HG02981 (cell line): Measurements from ENCODE around the gene PPP1R1B.
"Not testable (repeated sequence)": the region's sequence is repeated elsewhere in the genome, so short reads cannot be mapped to it uniquely, and the experiment has no call there.

Source experiments
- ATAC-seq: cut with Tn5 transposase; IDR thresholded peaks from one replicate; pipeline ENCODE4 v1.9.1; 2021; ENCODE audit warnings: mild to moderate bottlenecking, moderate library complexity; ENCODE audit not compliant: unreplicated experiment

PPP1R1B gene

GRCh38 chr17:39626171-39627046, at the start of gene PPP1R1B:
Gene PPP1R1B, plus strand, starts transcription at chr17:39626952. Its CDS starts 441 bp downstream, at chr17:39627393.
- ATAC-seq: no peak

GRCh38 chr17:39578272-39578671, 48.5 kb upstream of the PPP1R1B start:
- no peak for ATAC-seq

GRCh38 chr17:39579318-39580081, 47.3 kb upstream of the PPP1R1B start:
- no peak for ATAC-seq

GRCh38 chr17:39580082-39580468, 46.7 kb upstream of the PPP1R1B start:
- no peak for ATAC-seq

- no peak for ATAC-seq
These were observed 45.5 kb upstream of the PPP1R1B start for GRCh38 chr17:39581071-39581758.

GRCh38 chr17:39581759-39582085, 45.0 kb upstream of the PPP1R1B start:
- ATAC-seq: no peak

- ATAC-seq: no peak
These were observed 44.1 kb upstream of the PPP1R1B start for GRCh38 chr17:39582658-39583057.

- ATAC-seq: not testable (repeated sequence)
These were observed 36.6 kb upstream of the PPP1R1B start for GRCh38 chr17:39590180-39590579.

- no peak for ATAC-seq
These were observed 34.5 kb upstream of the PPP1R1B start for GRCh38 chr17:39591958-39592954.

GRCh38 chr17:39593371-39593770, 33.4 kb upstream of the PPP1R1B start:
- ATAC-seq: no peak

- ATAC-seq: no peak
These were observed 31.5 kb upstream of the PPP1R1B start for GRCh38 chr17:39595294-39595693.

- ATAC-seq: no peak
These were observed 30.7 kb upstream of the PPP1R1B start for GRCh38 chr17:39595928-39596510.

GRCh38 chr17:39596543-39597267, 30.0 kb upstream of the PPP1R1B start:
- ATAC-seq: no peak

GRCh38 chr17:39597372-39598046, 29.2 kb upstream of the PPP1R1B start:
- ATAC-seq: no peak

- no peak for ATAC-seq
These were observed 28.7 kb upstream of the PPP1R1B start for GRCh38 chr17:39598047-39598481.

- ATAC-seq: no peak
These were observed 28.1 kb upstream of the PPP1R1B start for GRCh38 chr17:39598630-39599003.

- ATAC-seq: no peak
These were observed 27.6 kb upstream of the PPP1R1B start for GRCh38 chr17:39599004-39599664.

GRCh38 chr17:39599665-39600231, 27.0 kb upstream of the PPP1R1B start:
- ATAC-seq: no peak
